GM12892 (cell line): Measurements from ENCODE around the gene CD302.

Experiments used
- POLR2A ChIP-seq: IDR thresholded peaks from 2 replicates; pipeline ENCODE4 v1.6.1; 2011; ENCODE audit warnings: low read depth, low read length, control low read depth
- POLR2AphosphoS5 ChIP-seq: IDR thresholded peaks from 2 replicates; pipeline ENCODE4 v1.6.1; 2011; ENCODE audit warnings: low read depth, low read length, control low read depth
- TAF1 ChIP-seq: IDR thresholded peaks from 2 replicates; pipeline ENCODE4 v1.6.1; 2011; ENCODE audit warnings: low read depth, mild to moderate bottlenecking, control low read depth, low read length, borderline replicate concordance

DNA sequence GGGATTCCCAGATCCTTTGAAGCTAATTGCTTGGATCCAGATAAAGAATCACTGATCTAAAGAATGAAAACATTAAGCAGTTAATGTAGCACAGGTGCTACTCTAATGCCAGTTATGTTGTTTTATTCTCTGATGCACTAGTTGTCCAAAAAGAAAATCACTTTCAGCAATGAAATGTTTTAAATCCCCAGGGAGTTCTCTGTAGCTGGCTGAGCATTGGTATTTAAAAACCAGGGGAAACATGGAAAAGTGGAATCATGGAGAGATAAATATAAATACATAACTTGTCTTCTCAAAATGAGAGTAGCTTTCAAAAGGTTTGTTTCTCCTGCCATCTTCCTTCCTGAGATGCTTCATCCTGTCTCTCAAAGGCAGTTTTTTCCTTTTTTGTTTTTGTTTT lies 37.7 kb downstream of the CD302 start:
- TF ChIP-seq POLR2A (no peak), POLR2AphosphoS5 (no peak), TAF1 (no peak)
